ENCODE results near the gene HOXD12.

GRCh38 chr2:176124110-176124946, 24.7 kb downstream of the HOXD12 start:
- TF ChIP-seq CTCF (conservative IDR thresholded peaks at IDR 0.05; ENCODE audit: low read depth in 2 of 2) = no peak
- no peak for TF ChIP-seq ZNF114 (CRISPR knock-in tag; IDR thresholded peaks at IDR 0.05)
